SK-N-SH (cell line): ENCODE measurements around the gene IGF2BP2.

Experiments used
- FOSL2 ChIP-seq: IDR thresholded peaks from 2 replicates; pipeline ENCODE4 v1.4.0; 2012; ENCODE audit warnings: low read depth, mild to moderate bottlenecking, moderate library complexity, borderline replicate concordance
- RFX5 ChIP-seq: IDR thresholded peaks from 2 replicates; pipeline ENCODE4 v1.6.1; 2012; ENCODE audit warnings: mild to moderate bottlenecking, improper control_type of control experiment, low read length

DNA sequence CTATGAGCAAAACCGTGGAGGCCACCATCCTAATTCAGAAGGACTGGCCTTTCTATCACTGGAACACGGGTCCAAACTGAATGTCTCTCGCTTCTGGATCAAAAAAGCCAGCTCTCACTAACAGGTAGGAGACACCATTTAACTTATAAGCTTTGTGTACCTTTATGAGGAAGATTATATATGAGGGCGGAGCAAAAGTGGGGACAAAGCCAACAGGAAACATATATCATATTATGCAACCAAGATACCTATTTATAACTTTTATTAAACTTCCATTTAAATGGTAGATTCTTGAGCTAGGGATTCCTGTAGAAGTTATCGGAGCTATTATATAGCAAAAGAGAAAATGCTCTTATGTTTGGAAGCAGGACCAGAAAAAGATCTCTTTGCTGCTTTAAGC, 78.4 kb downstream of the IGF2BP2 start:
- TF ChIP-seq FOSL2 (no peak), RFX5 (no peak)
